GM19043 (cell line): ENCODE measurements around the gene E2F6.
A peak's percentile ranks its signal among the peaks of the same experiment; 100 is the strongest.

Experiments used
- ATAC-seq: cut with Tn5 transposase; IDR thresholded peaks from one replicate; pipeline ENCODE4 v1.9.1; 2021; ENCODE audit warnings: low read depth; ENCODE audit not compliant: unreplicated experiment

The E2F6 gene, protein sequence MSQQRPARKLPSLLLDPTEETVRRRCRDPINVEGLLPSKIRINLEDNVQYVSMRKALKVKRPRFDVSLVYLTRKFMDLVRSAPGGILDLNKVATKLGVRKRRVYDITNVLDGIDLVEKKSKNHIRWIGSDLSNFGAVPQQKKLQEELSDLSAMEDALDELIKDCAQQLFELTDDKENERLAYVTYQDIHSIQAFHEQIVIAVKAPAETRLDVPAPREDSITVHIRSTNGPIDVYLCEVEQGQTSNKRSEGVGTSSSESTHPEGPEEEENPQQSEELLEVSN

DNA sequence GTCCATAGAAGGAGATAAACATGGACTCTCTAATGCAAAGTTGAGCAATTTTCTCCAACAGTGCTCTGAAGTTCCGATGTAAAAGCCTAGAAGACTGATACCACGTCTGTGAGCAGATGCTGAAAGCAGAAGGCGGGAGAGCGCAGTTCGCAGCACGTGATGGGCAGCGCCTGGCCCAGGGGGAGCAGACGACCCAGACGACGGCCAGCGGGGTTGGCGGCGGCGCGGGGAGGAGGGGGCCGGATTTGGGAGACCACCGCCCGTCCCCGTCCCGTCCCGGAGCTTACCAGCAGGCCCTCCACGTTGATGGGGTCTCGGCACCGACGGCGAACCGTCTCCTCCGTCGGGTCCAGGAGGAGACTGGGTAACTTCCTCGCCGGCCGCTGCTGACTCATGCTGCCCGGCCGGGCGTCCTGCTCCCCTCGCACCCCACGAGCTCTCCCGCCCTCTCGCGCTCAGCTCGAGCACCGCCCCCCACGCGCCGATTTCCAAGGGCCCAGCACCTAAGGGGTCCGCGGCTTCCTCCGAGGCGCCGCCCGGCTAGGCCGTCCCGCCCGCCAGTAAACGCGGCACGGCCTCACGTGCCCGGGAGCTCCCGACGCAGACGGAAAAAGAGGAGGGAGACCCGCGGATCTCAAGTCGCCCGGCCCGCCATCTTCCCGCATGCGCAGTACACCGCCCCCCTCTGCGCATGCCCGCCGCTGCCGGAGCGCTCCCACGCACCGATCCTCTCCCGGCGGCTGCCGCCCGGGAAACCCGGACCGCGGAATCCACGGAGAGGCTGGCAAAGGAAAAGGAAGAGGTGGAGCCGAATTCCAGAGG lies at the start of gene E2F6:
Gene E2F6, minus strand, starts transcription at position 677 of the 822 bp plus-strand sequence. Its CDS starts 282 bp downstream, at position 395.
- ATAC-seq, result peak; percentile 57

DNA sequence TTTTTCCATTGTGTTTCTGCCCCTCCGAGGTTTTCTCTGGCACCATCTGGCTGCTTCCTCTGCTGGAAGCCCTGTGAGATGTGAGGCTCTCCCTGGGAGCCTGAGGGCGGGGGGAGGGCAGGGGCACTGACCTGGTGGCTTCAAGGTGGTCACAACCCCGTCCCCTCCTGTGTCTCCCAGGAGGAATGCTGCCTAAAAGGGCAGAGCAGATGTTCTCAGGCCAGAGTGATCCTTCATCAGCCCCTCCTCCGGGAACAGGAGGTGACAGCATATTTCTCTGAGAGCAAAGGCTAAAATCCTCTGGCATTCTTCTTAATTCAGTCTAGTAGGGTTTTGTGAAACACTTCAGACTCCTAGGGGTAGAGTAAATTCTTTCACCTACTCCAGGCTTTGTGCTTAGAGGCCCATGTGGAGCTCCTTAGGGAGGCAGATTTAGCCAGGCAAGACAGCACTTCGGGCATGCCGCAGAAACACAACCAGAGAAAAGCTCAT lies 49.6 kb upstream of the E2F6 start:
- no peak for ATAC-seq

DNA sequence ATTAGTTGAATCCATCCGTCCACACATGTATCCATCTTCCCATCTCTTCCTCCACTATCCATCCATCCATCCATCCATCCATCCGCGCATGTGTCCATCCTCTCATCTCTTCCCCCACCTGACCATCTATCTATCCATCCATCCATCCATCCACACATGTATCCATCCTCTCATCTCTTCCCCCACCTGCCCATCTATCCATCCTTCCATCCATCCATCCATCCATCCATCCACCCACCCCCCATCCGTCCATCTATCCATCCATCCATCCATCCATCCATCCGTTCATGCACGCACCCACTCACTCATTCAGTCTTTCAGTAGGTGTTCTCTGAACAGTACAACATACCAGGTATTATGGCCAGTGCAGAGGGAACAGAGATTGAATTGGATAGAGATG lies 48.9 kb upstream of the E2F6 start:
- no peak for ATAC-seq

GRCh38 chr2:11514081-11514730 lies 48.2 kb upstream of the E2F6 start:
- ATAC-seq, result no peak

GRCh38 chr2:11513319-11513718 lies 47.4 kb upstream of the E2F6 start:
- no peak for ATAC-seq

- no peak for ATAC-seq
Observed at GRCh38 chr2:11512431-11512830, 46.5 kb upstream of the E2F6 start.

- ATAC-seq, result no peak
Observed at GRCh38 chr2:11509657-11510360, 43.8 kb upstream of the E2F6 start.

DNA sequence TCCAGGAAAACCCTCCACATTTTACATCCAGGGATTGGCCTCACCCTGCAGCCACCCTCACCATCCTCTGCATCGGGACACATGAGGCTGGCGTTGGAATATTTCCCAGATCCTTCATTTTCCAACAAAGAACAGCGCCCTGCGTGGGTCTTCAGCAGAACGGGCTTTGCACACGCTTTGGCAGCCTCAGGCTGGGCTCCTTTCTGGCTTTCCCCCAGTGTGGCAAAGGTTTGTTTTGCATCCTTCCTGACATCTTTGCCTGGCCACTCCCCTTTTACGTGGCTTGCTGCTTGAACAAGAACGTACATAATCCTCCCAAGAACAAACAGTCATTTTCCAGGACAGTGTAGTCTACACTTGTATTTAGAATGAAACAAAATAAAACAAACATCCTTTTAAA lies 42.3 kb upstream of the E2F6 start:
- ATAC-seq, result no peak

GRCh38 chr2:11507517-11507916 lies 41.6 kb upstream of the E2F6 start:
- ATAC-seq, result no peak

GRCh38 chr2:11506611-11506969 lies 40.6 kb upstream of the E2F6 start:
- no peak for ATAC-seq

GRCh38 chr2:11505652-11506610 lies 40.0 kb upstream of the E2F6 start:
- no peak for ATAC-seq

- no peak for ATAC-seq
Observed at GRCh38 chr2:11503354-11503927, 37.5 kb upstream of the E2F6 start.

- no peak for ATAC-seq
Observed at GRCh38 chr2:11502740-11503292, 36.9 kb upstream of the E2F6 start.

- ATAC-seq, result no peak
Observed at GRCh38 chr2:11500702-11501303, 34.8 kb upstream of the E2F6 start.

GRCh38 chr2:11499081-11499743 lies 33.3 kb upstream of the E2F6 start:
- ATAC-seq, result no peak

- peak; percentile 85 for ATAC-seq
Observed at GRCh38 chr2:11498543-11499034, 32.6 kb upstream of the E2F6 start.

DNA sequence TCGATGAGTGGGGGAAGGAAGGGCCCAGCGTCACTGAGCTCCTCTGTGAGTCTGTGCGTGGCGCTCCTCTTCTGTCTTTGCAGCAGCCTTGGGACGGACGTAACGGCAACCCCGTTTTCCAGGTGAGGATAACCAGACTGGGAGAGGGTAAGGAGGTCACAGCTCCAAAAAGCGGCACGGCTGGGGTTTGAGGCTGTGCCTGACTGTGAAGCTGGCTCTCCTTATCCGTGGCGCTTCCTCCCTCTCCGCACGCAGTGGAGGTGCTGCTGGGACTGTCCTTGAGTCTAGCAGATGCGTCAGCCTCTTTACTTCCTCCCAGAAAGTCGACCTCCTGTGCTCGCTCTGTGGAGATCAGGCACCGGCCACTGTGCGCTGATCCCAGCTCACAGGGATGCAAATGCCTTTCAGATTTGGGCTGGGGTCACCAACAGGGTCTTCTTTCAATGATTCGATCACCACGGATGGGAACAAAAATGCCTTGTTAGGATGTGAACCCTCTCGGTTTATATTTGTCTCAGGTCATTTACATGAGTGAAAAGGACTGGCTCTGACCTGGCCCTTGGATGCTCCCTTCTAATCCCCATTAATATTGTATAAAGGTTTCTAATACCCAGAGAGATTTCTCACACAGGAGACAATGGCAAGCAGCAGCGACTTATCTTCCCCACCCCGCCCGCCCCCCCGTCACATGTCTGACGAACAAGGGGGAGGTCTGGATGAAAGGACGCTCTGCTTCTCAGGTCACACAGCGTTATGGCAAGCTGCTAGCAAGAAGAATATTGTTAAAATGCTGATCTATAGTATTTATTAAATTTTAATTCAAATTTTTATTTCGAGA lies 30.1 kb upstream of the E2F6 start:
- ATAC-seq, result no peak
